Type B pancreatic cell (in vitro differentiated cells): Measurements from ENCODE around the gene PRDX4. TPM values are rescaled to one million over a fixed set of nuclear protein-coding genes. Genes with fewer than 3 reads are reported as not detected.

Experiments
- DNase-seq: peaks from one replicate; pipeline ENCODE4 v3.0.0; 2021; ENCODE audit warnings: mixed read lengths; ENCODE audit not compliant: unreplicated experiment; ENCODE audit errors: extremely low spot score
- H3K27ac Mint-ChIP-seq: 2 replicates; pipeline ENCODE4 v1.8.0; 2021; ENCODE audit warnings: mild to moderate bottlenecking, mixed read lengths
- H3K27me3 Mint-ChIP-seq: 2 replicates; pipeline ENCODE4 v1.8.0; 2021; ENCODE audit warnings: mixed read lengths
- H3K36me3 Mint-ChIP-seq: 2 replicates; pipeline ENCODE4 v1.8.0; 2021; ENCODE audit warnings: mixed read lengths
- H3K4me1 Mint-ChIP-seq: one replicate; pipeline ENCODE4 v1.8.0; 2021; ENCODE audit warnings: mixed read lengths; ENCODE audit not compliant: unreplicated experiment
- H3K4me3 Mint-ChIP-seq: 2 replicates; pipeline ENCODE4 v1.8.0; 2021; ENCODE audit warnings: mild to moderate bottlenecking, mixed read lengths
- H3K9me3 Mint-ChIP-seq: 2 replicates; pipeline ENCODE4 v1.8.0; 2021; ENCODE audit warnings: mixed read lengths
- CTCF ChIP-seq: fragments of 200-600 bp; sonication (generic); conservative IDR thresholded peaks from 2 replicates; pipeline ENCODE4 v1.5.0; 2021; ENCODE audit warnings: antibody characterized with exemption, mild to moderate bottlenecking
- total RNA-seq: library from RNA; stranded (reverse); gene quantifications from 2 replicates; pipeline ENCODE4 v1.2.1, GENCODE V29; 2021; ENCODE audit warnings: low replicate concordance

PRDX4 gene
- total RNA-seq, 1 donor from 2014 or later = 195 TPM

DNA sequence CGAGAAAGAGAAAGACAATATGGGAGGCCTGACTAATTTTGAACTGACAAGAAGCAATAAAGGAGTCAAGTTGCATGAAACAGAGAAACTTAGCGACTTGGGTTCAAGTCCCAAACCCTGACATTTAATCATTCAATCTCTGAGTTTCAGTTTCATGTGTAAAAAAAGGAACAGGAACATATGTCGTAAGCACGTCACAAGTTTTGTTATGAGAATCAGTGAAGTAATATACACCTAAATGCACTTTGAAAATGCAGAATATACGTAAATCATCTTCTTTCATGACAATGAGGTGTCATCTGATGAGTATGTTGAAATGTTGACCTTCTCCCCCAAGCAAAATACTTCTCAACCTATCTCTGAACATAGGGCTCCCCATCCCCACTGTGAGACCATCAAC lies 65.4 kb downstream of the PRDX4 start:
- TF ChIP-seq CTCF = no peak
- no peaks in the 10 kb centered on the region for H3K9me3 Mint-ChIP-seq
- no peaks in the 10 kb centered on the region for H3K4me1 Mint-ChIP-seq
- no peak for DNase-seq
- H3K27ac Mint-ChIP-seq = no peak overlapping the region
- no peaks in the 10 kb centered on the region for H3K36me3 Mint-ChIP-seq
- no peaks in the 10 kb centered on the region for H3K27me3 Mint-ChIP-seq
- H3K4me3 Mint-ChIP-seq = no peak overlapping the region

Other genes with a start within 250 kb of the PRDX4 start
- gene ACOT9, start 75.8 kb downstream of the PRDX4 start, total RNA-seq = 37.9 and 51.2 TPM in 2 replicates
- gene SAT1, start 115.7 kb downstream of the PRDX4 start, total RNA-seq = 440 and 517 TPM in 2 replicates
- gene APOO, start 240.4 kb downstream of the PRDX4 start, total RNA-seq = 45.8 and 78.2 TPM in 2 replicates
- 0.40 TPM in 1 of 2 replicates, not detected in the other for gene CXorf58, start 240.5 kb downstream of the PRDX4 start, total RNA-seq